ENCODE data around the gene IER5. TPM values are rescaled to one million over a fixed set of nuclear protein-coding genes. Genes with fewer than 3 reads are reported as not detected.
A peak's percentile ranks its signal among the peaks of the same experiment; 100 is the strongest.

IER5 gene
- total RNA-seq, 1 donor, result 12.3 TPM

DNA sequence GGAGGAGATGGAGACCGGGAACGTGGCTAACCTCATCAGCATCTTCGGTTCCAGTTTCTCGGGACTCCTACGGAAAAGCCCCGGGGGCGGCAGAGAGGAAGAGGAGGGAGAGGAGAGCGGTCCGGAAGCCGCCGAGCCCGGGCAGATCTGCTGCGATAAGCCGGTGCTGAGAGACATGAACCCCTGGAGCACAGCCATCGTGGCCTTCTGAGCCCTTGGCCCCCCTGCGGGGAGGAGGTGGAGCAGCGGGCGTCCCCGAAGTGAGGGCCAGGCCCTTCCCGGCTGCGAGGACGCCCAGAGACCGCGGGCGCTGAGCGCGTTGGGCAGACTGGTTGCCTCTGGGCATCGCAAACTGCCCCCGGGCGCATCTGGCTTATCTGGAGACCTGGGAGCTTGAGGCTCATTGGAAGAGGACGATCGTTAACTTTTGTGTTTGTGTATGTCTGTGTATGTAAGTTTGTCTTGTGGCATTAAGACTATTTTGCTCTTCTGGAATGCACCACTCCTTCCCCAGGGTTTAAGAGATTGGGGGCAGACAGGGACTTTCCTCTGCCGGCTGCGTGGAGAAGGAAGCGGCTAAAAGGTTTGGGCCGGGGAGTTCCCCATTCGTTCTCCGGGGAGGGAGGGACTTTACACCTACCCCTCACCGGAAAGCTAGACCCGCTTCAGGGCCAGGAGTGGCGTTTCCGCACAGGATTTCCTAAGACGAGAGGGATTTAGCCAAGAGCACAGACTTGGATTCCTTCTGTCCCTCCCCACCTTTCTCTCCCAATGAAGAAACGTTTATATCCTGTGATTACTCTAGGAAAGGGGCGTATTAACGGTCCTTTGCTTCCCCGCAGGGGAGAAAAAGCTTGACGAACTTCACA lies 1.4 kb downstream of the IER5 start:
- H3K4me3 ChIP-seq (ENCODE audit: low read depth, low read length), result peak overlapping the region; percentile 89
- peak; percentile 69 for DNase-seq (ENCODE audit: low read depth)

DNA sequence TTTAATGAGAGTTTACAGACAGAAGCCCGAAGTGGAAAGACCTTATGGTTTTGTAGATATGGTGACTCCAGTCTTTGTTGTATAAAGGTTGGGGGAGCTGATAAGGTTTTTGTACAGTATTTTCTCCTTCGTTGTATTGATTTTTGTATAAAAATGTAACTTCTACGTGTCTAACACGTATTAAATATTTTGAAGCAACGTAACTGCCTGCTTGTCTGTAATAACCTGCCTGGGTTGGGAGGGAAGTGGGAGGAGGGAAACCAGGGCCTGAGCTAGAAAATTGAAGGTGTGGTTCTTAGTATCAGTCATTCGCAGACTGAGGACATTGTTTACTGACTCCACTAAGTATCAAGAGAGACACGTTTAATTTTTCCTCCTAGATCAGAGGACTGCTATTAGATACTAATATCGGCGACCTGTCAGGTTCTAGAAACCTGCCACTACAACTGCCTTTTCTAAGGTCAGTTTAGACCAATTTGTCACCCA lies 2.2 kb downstream of the IER5 start:
- peak overlapping the region; percentile 89 for H3K4me3 ChIP-seq (ENCODE audit: low read depth, low read length)
- TF ChIP-seq, protein P1, sequence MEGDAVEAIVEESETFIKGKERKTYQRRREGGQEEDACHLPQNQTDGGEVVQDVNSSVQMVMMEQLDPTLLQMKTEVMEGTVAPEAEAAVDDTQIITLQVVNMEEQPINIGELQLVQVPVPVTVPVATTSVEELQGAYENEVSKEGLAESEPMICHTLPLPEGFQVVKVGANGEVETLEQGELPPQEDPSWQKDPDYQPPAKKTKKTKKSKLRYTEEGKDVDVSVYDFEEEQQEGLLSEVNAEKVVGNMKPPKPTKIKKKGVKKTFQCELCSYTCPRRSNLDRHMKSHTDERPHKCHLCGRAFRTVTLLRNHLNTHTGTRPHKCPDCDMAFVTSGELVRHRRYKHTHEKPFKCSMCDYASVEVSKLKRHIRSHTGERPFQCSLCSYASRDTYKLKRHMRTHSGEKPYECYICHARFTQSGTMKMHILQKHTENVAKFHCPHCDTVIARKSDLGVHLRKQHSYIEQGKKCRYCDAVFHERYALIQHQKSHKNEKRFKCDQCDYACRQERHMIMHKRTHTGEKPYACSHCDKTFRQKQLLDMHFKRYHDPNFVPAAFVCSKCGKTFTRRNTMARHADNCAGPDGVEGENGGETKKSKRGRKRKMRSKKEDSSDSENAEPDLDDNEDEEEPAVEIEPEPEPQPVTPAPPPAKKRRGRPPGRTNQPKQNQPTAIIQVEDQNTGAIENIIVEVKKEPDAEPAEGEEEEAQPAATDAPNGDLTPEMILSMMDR (IDR thresholded peaks at IDR 0.05; ENCODE audit: insufficient read depth, low read length), result no peak
- peak; percentile 25 for DNase-seq (ENCODE audit: low read depth)

More for the DNA sequence above, 1.4 kb downstream of the IER5 start:
- TF ChIP-seq, protein P1 (IDR thresholded peaks at IDR 0.05; ENCODE audit: insufficient read depth, low read length), result no peak

DNA sequence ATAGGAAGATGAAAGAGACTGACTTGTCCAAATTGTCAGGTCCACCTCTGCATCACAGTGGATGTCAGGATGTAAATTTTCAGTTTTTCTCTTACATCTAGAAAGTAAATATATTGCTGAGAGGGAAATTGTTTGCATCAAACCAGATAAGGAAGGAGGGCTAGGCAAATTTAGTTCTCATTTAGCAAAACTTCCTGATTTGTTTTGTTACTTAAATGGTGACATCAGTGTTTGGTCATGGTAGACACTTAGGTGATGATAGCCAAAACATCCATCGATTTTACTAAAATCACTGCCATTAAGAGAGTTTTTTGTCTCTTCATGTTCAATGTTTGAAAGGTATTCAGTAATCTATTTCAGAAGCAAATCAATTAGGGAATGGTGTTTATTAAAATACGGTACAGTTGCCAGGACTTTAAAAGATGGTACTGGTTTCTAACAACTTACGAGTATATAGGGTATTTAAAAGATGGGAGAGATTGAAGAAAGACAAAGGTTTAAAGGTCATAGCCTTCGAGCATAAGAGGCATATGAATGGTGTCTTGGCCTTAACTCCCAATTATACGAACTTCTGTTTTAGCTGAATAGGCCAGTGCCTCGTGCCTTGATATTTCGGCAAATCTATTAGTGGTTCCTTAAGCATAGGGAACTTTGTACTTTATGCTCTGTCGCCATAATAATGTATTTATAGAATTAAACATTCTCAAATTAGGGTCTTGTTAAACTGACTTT lies 3.0 kb downstream of the IER5 start:
- TF ChIP-seq, protein P1 (IDR thresholded peaks at IDR 0.05; ENCODE audit: insufficient read depth, low read length), result no peak
- DNase-seq (ENCODE audit: low read depth), result no peak
- peak overlapping the region; percentile 89 for H3K4me3 ChIP-seq (ENCODE audit: low read depth, low read length)

DNA sequence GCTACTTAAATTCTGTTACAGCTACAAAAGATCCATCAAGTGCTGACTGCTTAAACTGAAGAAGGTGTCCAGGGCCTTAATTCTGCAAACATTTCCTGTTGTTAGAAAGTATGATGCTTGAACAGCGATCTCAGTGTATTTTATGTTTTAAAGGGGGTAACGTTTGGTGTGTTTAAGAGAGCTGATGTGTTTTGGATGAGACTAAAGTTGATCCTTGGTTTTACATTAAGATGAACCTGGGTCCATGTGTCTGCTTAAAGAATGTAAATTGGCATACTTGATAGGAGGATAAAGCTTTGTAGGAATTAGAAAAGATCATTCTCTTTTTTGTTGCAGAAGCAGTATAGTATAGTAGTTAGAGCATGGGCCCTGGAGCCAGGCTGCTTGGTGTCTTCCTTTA lies 3.6 kb downstream of the IER5 start:
- TF ChIP-seq, protein P1 (IDR thresholded peaks at IDR 0.05; ENCODE audit: insufficient read depth, low read length), result no peak
- no peak for DNase-seq (ENCODE audit: low read depth)
- no peak overlapping the region for H3K4me3 ChIP-seq (ENCODE audit: low read depth, low read length)

DNA sequence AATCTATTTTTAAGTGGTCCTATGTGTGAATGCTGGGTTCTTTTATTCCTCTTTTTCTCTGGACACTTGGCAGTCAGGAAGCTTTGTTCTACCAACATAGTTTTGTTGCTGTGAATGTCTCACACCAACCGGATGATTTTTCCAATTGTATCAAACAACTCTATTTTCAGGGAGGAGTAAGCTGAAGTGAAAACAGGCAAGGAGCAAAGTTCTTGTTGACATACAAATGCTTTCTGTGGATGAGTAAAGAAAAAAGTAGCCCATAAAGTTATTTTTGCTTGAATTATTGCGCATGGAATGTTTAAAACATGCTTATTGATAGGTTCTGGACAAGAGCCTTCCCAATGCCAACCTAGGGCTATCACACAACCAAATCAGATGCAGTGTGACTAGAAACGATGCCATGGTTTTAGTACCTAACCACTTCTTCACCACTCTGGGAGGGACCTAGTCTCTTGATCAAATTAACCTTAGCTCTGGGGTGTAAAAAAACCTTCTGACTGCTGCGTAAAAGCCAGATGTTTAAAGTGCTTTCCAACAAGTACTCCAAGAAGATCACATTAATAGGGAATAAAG lies 4.5 kb downstream of the IER5 start:
- TF ChIP-seq, protein P1 (IDR thresholded peaks at IDR 0.05; ENCODE audit: insufficient read depth, low read length), result no peak
- H3K4me3 ChIP-seq (ENCODE audit: low read depth, low read length), result no peak overlapping the region
- no peak for DNase-seq (ENCODE audit: low read depth)

DNA sequence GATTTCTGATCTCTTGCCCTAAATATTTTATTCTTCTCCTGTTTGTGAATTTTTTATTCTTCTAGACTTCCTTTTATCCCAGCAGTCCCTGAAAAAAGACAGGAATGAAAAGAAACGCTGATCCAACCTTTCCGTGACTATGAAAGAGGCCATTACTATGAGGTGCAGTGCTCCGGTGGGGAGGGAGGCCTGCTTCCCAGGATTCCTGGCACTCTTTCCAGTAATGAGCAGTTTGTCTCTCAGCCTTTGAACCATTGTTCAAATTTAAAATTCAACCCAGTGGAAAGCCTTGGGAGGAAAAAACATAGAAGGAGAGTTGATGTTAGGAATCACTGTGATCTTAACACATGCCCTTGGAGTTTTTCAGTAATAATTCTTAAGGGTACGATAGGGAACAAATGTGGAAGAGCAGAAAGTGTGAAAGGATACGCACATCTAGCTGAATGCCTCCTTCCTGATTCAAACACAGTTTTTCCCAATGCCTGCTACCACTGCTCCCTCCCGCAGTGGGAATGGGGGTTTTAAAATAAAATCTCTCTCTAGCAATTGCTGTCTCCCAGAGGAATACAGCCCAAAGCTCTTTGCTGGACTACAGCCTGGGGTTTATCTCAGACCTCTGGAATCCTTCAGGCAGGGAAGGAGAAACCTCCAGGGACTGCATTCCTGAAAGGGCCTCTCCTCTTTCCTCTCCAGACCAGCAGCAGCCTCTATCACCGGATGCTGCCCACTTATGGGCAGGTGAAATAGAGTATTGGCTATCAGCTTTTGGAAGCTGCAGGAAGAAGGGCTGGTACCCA lies 6.1 kb downstream of the IER5 start:
- TF ChIP-seq, protein P1 (IDR thresholded peaks at IDR 0.05; ENCODE audit: insufficient read depth, low read length), result no peak
- H3K4me3 ChIP-seq (ENCODE audit: low read depth, low read length), result no peak overlapping the region
- peak; percentile 98 for DNase-seq (ENCODE audit: low read depth)
